Renal cortex interstitium (tissue), 11 donors: ENCODE data around the gene GABRR3. TPM values are rescaled to one million over a fixed set of nuclear protein-coding genes. Genes with fewer than 3 reads are reported as not detected.

ENCODE experiments used
- DNase-seq, 11 donors: peaks; one replicate each; pipeline ENCODE4 v3.0.0-alpha.2; 2013; ENCODE audit warnings: low read depth in 9 of 11, low spot score in 4 of 11; ENCODE audit errors: extremely low read depth in 1 of 11
- polyA plus RNA-seq, 3 donors: library from polyadenylated mRNA; unstranded; fragments of 120-200 nt; gene quantifications; one replicate each; pipeline ENCODE4 v1.2.1, GENCODE V29; 2013; ENCODE audit not compliant: insufficient read length in 3 of 3

GABRR3 gene
- polyA plus RNA-seq, 3 donors = 0.03 to 0.09 (median 0.03) TPM

DNA sequence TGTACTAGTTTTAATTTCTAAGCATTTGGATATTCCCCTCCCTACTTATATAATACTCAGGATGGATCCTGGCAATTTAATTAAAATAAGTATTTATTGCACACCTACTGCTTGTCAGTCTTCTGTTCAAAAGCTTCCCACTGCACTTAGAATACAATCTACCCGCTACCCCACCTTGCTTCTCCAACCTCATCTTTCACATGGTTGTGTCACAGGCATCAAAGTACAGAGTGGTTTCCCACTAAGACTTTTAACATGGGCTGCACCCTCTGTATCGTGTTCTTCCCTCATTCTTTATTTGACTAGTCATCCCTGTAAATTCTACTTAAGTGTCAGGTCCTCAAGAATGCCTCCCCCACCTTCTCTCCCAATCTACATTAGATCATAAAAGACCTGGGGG is 97.9 kb downstream of the GABRR3 start:
- no peak for DNase-seq

DNA sequence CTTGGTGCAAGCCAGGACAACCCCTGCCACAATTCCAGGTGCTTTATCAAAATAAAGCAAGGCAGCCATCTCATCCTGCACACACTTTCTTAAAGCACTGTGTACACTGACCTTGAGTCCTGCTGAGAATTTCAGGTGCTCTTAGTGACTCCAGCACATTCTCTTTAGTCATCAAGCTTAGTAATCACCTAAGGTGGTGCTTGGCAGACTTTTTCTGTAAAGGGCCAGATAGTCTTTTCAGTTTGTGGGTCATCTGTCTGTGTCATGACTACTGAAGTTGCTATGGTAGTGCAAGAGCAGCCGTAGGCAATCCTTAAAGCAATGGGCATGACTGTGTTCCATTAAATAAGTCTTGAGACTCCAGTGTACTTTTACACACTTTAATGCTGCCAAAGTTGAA is 99.3 kb downstream of the GABRR3 start:
- DNase-seq = no peak

Other genes with a start within 250 kb of the GABRR3 start
- gene CRYBG3, start 213.3 kb downstream of the GABRR3 start, polyA plus RNA-seq = 10 to 100 TPM; 21.0 to 22.7 (median 22.3) TPM
- 10 to 100 TPM; 31.8 to 41.6 (median 33.2) TPM for gene RIOX2, start 62.9 kb downstream of the GABRR3 start, polyA plus RNA-seq
- not detected for gene OR5AC2, start 51.9 kb upstream of the GABRR3 start, polyA plus RNA-seq
- gene OR5H1, start 95.4 kb upstream of the GABRR3 start, polyA plus RNA-seq = under 1 TPM in 1 of 3 donors, not detected in 2; 0.05 TPM
- not detected for gene OR5H14, start 112.2 kb upstream of the GABRR3 start, polyA plus RNA-seq
- gene OR5H15, start 131.4 kb upstream of the GABRR3 start, polyA plus RNA-seq = not detected
- gene OR5H6, start 228.9 kb upstream of the GABRR3 start, polyA plus RNA-seq = not detected
- gene OR5H2, start 247.2 kb upstream of the GABRR3 start, polyA plus RNA-seq = not detected